IMR-90 (cell line): ENCODE measurements around the gene HDGFL3. TPM values are rescaled to one million over a fixed set of nuclear protein-coding genes. Genes with fewer than 3 reads are reported as not detected.

Source experiments
- ATAC-seq: fragments of 200-7000 bp; cut with Tn5 transposase; 2 replicates; pipeline ENCODE4 v1.9.1; 2020; ENCODE audit warnings: low read depth, mild to moderate bottlenecking, moderate library complexity
- BruUV-seq: library from RNA; stranded (reverse); fragments of 400-500 nt; replicated peaks from 2 replicates; lab custom pipeline; 2021; lab: Mats Ljungman, UMichigan
- CTCF ChIA-PET: fragments of 300-600 bp; formaldehyde crosslinking; extraction: SDS; loops from one replicate; lab custom pipeline; 2021; ENCODE audit warnings: antibody characterized with exemption; lab: Yijun Ruan, JAX
- POLR2A ChIA-PET: fragments of 300-600 bp; sonication (Branson Sonifier 250); formaldehyde crosslinking; loops from one replicate; lab custom pipeline; 2022; ENCODE audit warnings: antibody characterized with exemption; ENCODE audit not compliant: unreplicated experiment; lab: Charles Lee
- DNase-seq: peaks from one replicate; pipeline ENCODE4 v3.0.0; 2013
- H2AFZ ChIP-seq: replicated peaks from 2 replicates; pipeline ENCODE3; 2013; ENCODE audit warnings: low read length, mild to moderate bottlenecking; ENCODE audit not compliant: poor library complexity
- H2AK5ac ChIP-seq: 2 replicates; pipeline ENCODE4 v1.6.1; 2013; ENCODE audit warnings: low read depth, low read length, inconsistent platforms
- H2AK9ac ChIP-seq: replicated peaks from 2 replicates; pipeline ENCODE3; 2013; ENCODE audit warnings: mild to moderate bottlenecking, low read depth, low read length, moderate library complexity; ENCODE audit not compliant: poor library complexity
- H2BK120ac ChIP-seq: 2 replicates; pipeline ENCODE4 v1.6.1; 2013; ENCODE audit warnings: low read depth, low read length, inconsistent platforms
- H2BK15ac ChIP-seq: 3 replicates; pipeline ENCODE4 v1.6.1; 2013; ENCODE audit warnings: low read depth, low read length, inconsistent platforms
- H2BK20ac ChIP-seq: 2 replicates; pipeline ENCODE4 v1.6.1; 2013; ENCODE audit warnings: low read depth, mild to moderate bottlenecking, inconsistent platforms, low read length, moderate library complexity
- H2BK5ac ChIP-seq: 2 replicates; pipeline ENCODE4 v1.6.1; 2013; ENCODE audit warnings: mild to moderate bottlenecking, low read depth, low read length, inconsistent platforms; ENCODE audit not compliant: poor library complexity, severe bottlenecking
- H3K14ac ChIP-seq: replicated peaks from 2 replicates; pipeline ENCODE4 v1.6.1; 2013; ENCODE audit warnings: low read depth, low read length, inconsistent platforms
- H3K18ac ChIP-seq: 2 replicates; pipeline ENCODE4 v1.6.1; 2013; ENCODE audit warnings: low read depth, low read length, control low read depth
- H3K23ac ChIP-seq: 2 replicates; pipeline ENCODE4 v1.6.1; 2013; ENCODE audit warnings: low read depth, low read length, inconsistent platforms
- H3K27ac ChIP-seq: 2 replicates; pipeline ENCODE4 v1.5.1; 2013; ENCODE audit warnings: mild to moderate bottlenecking, control low read depth, low read length; ENCODE audit not compliant: insufficient read depth
- H3K27me3 ChIP-seq: 2 replicates; pipeline ENCODE4 v1.6.1; 2013; ENCODE audit warnings: low read length; ENCODE audit not compliant: control insufficient read depth, insufficient read depth
- H3K36me3 ChIP-seq: 2 replicates; pipeline ENCODE4 v1.6.1; 2013; ENCODE audit warnings: low read length, mixed read lengths; ENCODE audit not compliant: control insufficient read depth, insufficient read depth
- H3K4ac ChIP-seq: 2 replicates; pipeline ENCODE4 v1.6.1; 2013; ENCODE audit warnings: low read depth, low read length, inconsistent platforms
- H3K4me1 ChIP-seq: 2 replicates; pipeline ENCODE4 v1.6.1; 2013; ENCODE audit warnings: low read length, mixed read lengths; ENCODE audit not compliant: control insufficient read depth, insufficient read depth
- H3K4me2 ChIP-seq: 2 replicates; pipeline ENCODE4 v1.6.1; 2013; ENCODE audit warnings: low read depth, mild to moderate bottlenecking, control low read depth, low read length, moderate library complexity
- H3K4me3 ChIP-seq: 2 replicates; pipeline ENCODE4 v1.5.1; 2013; ENCODE audit warnings: low read depth, mild to moderate bottlenecking, control low read depth, low read length, moderate library complexity; ENCODE audit not compliant: insufficient read depth
- H3K56ac ChIP-seq: 2 replicates; pipeline ENCODE4 v1.6.1; 2013; ENCODE audit warnings: low read length, inconsistent platforms; ENCODE audit not compliant: insufficient read depth; ENCODE audit errors: extremely low read depth
- H3K79me1 ChIP-seq, 2 experiments: 2 replicates each; pipeline ENCODE4 v1.6.1; 2013; ENCODE audit warnings: low read length in 2 of 2, inconsistent platforms in 1 of 2, low read depth in 1 of 2
- H3K9ac ChIP-seq: 2 replicates; pipeline ENCODE4 v1.6.1; 2013; ENCODE audit warnings: low read depth, low read length, control low read depth
- H3K9me1 ChIP-seq: 2 replicates; pipeline ENCODE4 v1.6.1; 2013; ENCODE audit warnings: low read length, inconsistent platforms; ENCODE audit not compliant: insufficient read depth
- H3K9me3 ChIP-seq: 2 replicates; pipeline ENCODE4 v1.6.1; 2013; ENCODE audit warnings: low read length; ENCODE audit not compliant: control insufficient read depth, insufficient read depth
- H4K20me1 ChIP-seq: 2 replicates; pipeline ENCODE4 v1.6.1; 2013; ENCODE audit warnings: low read length, inconsistent platforms; ENCODE audit not compliant: insufficient read depth
- H4K5ac ChIP-seq: 2 replicates; pipeline ENCODE4 v1.6.1; 2013; ENCODE audit warnings: mild to moderate bottlenecking, low read depth, low read length, control low read depth
- H4K8ac ChIP-seq, 2 experiments: 2 replicates each; pipeline ENCODE4 v1.6.1; 2013; ENCODE audit warnings: low read depth in 2 of 2, low read length in 2 of 2, control low read depth in 1 of 2, inconsistent platforms in 1 of 2
- H4K91ac ChIP-seq: 2 replicates; pipeline ENCODE4 v1.6.1; 2013; ENCODE audit warnings: low read depth, low read length, inconsistent platforms; ENCODE audit not compliant: insufficient read depth
- BHLHE40 ChIP-seq: fragments of 150-350 bp; IDR thresholded peaks from 2 replicates; pipeline ENCODE4 v1.6.1; 2016; ENCODE audit warnings: mild to moderate bottlenecking, low read depth, low read length
- CEBPB ChIP-seq: IDR thresholded peaks from 2 replicates; pipeline ENCODE4 v1.6.1; 2012; ENCODE audit warnings: low read depth, low read length, improper control_type of control experiment
- CHD1 ChIP-seq: IDR thresholded peaks from 2 replicates; pipeline ENCODE4 v1.6.1; 2012; ENCODE audit warnings: low read depth, low read length, improper control_type of control experiment
- FOS ChIP-seq: fragments of 150-350 bp; IDR thresholded peaks from 2 replicates; pipeline ENCODE4 v1.6.1; 2016; ENCODE audit warnings: low read depth, low read length
- MAFK ChIP-seq: IDR thresholded peaks from 2 replicates; pipeline ENCODE4 v1.6.1; 2012; ENCODE audit warnings: low read depth, low read length, improper control_type of control experiment
- MAZ ChIP-seq: IDR thresholded peaks from 2 replicates; pipeline ENCODE4 v1.6.1; 2012; ENCODE audit warnings: low read depth, mild to moderate bottlenecking, low read length, improper control_type of control experiment, moderate library complexity, borderline replicate concordance
- MXI1 ChIP-seq: IDR thresholded peaks from 2 replicates; pipeline ENCODE4 v1.6.1; 2012; ENCODE audit warnings: low read depth, mild to moderate bottlenecking, low read length, moderate library complexity, borderline replicate concordance
- NFE2L2 ChIP-seq: fragments of 150-350 bp; IDR thresholded peaks from 2 replicates; pipeline ENCODE4 v1.6.1; 2016; ENCODE audit warnings: low read depth, mild to moderate bottlenecking, low read length
- POLR2A ChIP-seq: IDR thresholded peaks from 2 replicates; pipeline ENCODE4 v1.6.1; 2012; ENCODE audit warnings: mild to moderate bottlenecking, low read depth, low read length
- RAD21 ChIP-seq: IDR thresholded peaks from 2 replicates; pipeline ENCODE4 v1.6.1; 2012; ENCODE audit warnings: low read length, improper control_type of control experiment
- RCOR1 ChIP-seq: IDR thresholded peaks from 2 replicates; pipeline ENCODE4 v1.6.1; 2012; ENCODE audit warnings: mild to moderate bottlenecking, low read length, improper control_type of control experiment; ENCODE audit not compliant: insufficient replicate concordance
- RFX5 ChIP-seq: IDR thresholded peaks from 2 replicates; pipeline ENCODE4 v1.8.0; 2012; ENCODE audit warnings: low read depth, mild to moderate bottlenecking, low read length, moderate library complexity
- SMC3 ChIP-seq: fragments of 150-350 bp; IDR thresholded peaks from 2 replicates; pipeline ENCODE4 v1.6.1; 2016; ENCODE audit warnings: low read depth, mild to moderate bottlenecking, antibody characterized with exemption, low read length, moderate library complexity
- WGBS, 2 experiments: methylation state at CpG; one replicate each; pipeline versions ENCODE4 v1.1.5 to v1.1.7; 2013; ENCODE audit warnings: missing lambda C conversion rate in 2 of 2; ENCODE audit not compliant: insufficient read length in 1 of 2; ENCODE audit errors: extremely low coverage in 2 of 2; 5-methylcytosine and 5-hydroxymethylcytosine counted together
- dilution Hi-C: fragments of 300-500 bp; cut with HindIII; formaldehyde crosslinking; loops from one replicate; pipeline ENCODE4 v1.14.3; 2018; ENCODE audit warnings: low sequenced_read_pairs; ENCODE audit not compliant: unreplicated experiment
- in situ Hi-C: fragments of 300-500 bp; cut with MboI; formaldehyde crosslinking; loops from 3 replicates; pipeline ENCODE4 v1.14.3; 2019; ENCODE audit warnings: low sequenced_read_pairs, inconsistent platforms, mixed read lengths
- intact Hi-C: fragments of 100-400 bp; cut with micrococcal nuclease; formaldehyde crosslinking; loops from 2 replicates; pipeline ENCODE4 v1.10.0; 2022
- polyA plus RNA-seq, 3 experiments: library from polyadenylated mRNA; depleted of rRNA; stranded (reverse); fragments of >200 nt; gene quantifications; 2 replicates each; pipeline ENCODE4 v1.2.3, GENCODE V29; 2012; ENCODE audit warnings: low replicate concordance in 1 of 3
- total RNA-seq: library from RNA; depleted of rRNA; stranded (reverse); fragments of >200 nt; gene quantifications from 2 replicates; pipeline ENCODE4 v1.2.3, GENCODE V29; 2012
- TF ChIP-seq, protein P1 (sequence below): conservative IDR thresholded peaks from 2 replicates; pipeline ENCODE4 v1.5.1; 2012; ENCODE audit warnings: mild to moderate bottlenecking, low read depth, low read length, improper control_type of control experiment
- TF ChIP-seq, protein P2 (sequence below): fragments of 150-350 bp; IDR thresholded peaks from 2 replicates; pipeline ENCODE4 v1.6.1; 2016; ENCODE audit warnings: low read depth, mild to moderate bottlenecking, low read length, moderate library complexity, borderline replicate concordance

The HDGFL3 gene
- total and polyA plus RNA-seq, 2 of the 4 experiments (the other 2 are of a cell fraction): 9.5 to 18.1 TPM

DNA sequence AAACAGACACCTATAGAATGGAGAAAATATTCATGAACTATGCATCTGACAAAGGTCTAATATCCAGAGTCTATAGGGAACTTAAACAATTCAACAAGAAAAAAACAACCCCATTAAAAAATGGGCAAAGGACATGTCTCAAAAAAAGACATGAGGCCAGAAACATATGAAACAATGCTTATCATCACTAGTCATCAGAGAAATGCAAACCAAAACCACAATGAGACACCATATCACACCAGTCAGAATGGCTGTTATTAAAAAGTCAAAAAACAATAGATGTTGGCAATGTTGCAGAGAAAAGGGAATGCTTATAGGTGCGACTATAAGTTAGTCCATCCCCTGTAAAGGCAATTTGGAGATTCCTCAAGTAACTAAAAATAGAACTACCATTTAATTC, 11.4 kb upstream of the HDGFL3 start:
- no TSS peak for BruUV-seq
- Histone ChIP-seq H2BK120ac (no peak overlapping the region), H3K4me2 (no peak overlapping the region), H2AK9ac (no peak overlapping the region), H3K4ac (no peak overlapping the region), H3K14ac (no peak overlapping the region), H3K36me3 (no peaks in the 10 kb centered on the region), H2BK5ac (no peak overlapping the region), H2BK15ac (no peak overlapping the region), H3K18ac (no peak overlapping the region), H2AFZ (no peak overlapping the region), H3K9ac (no peak overlapping the region), H3K23ac (no peak overlapping the region), H3K27me3 (no peaks in the 10 kb centered on the region), H3K79me1 (no peaks in the 10 kb centered on the region), H2AK5ac (no peak overlapping the region), H4K5ac (no peak overlapping the region), H4K8ac (no peak overlapping the region), H3K56ac (no peak overlapping the region), H4K91ac (no peak overlapping the region), H4K20me1 (no peaks in the 10 kb centered on the region), H3K4me3 (no peak overlapping the region), H3K4me1 (no peaks in the 10 kb centered on the region), H3K9me1 (no peaks in the 10 kb centered on the region), H2BK20ac (no peak overlapping the region), H3K27ac (no peak overlapping the region), H3K9me3 (no peaks in the 10 kb centered on the region)
- TF ChIP-seq POLR2A (no peak), NFE2L2 (no peak), SMC3 (no peak), MXI1 (no peak), MAFK (no peak), RCOR1 (no peak), FOS (no peak), RFX5 (no peak), BHLHE40 (no peak), RAD21 (no peak), CHD1 (no peak), MAZ (no peak), CEBPB (no peak)
- TF ChIP-seq, protein P1, sequence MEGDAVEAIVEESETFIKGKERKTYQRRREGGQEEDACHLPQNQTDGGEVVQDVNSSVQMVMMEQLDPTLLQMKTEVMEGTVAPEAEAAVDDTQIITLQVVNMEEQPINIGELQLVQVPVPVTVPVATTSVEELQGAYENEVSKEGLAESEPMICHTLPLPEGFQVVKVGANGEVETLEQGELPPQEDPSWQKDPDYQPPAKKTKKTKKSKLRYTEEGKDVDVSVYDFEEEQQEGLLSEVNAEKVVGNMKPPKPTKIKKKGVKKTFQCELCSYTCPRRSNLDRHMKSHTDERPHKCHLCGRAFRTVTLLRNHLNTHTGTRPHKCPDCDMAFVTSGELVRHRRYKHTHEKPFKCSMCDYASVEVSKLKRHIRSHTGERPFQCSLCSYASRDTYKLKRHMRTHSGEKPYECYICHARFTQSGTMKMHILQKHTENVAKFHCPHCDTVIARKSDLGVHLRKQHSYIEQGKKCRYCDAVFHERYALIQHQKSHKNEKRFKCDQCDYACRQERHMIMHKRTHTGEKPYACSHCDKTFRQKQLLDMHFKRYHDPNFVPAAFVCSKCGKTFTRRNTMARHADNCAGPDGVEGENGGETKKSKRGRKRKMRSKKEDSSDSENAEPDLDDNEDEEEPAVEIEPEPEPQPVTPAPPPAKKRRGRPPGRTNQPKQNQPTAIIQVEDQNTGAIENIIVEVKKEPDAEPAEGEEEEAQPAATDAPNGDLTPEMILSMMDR: no peak
- TF ChIP-seq, protein P2, sequence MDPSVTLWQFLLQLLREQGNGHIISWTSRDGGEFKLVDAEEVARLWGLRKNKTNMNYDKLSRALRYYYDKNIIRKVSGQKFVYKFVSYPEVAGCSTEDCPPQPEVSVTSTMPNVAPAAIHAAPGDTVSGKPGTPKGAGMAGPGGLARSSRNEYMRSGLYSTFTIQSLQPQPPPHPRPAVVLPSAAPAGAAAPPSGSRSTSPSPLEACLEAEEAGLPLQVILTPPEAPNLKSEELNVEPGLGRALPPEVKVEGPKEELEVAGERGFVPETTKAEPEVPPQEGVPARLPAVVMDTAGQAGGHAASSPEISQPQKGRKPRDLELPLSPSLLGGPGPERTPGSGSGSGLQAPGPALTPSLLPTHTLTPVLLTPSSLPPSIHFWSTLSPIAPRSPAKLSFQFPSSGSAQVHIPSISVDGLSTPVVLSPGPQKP: no peak
- ATAC-seq (no peak), DNase-seq (no peak)
- CTCF ChIA-PET: no interaction called here
- no CpG with 5 or more reads among the region's 1 CpG for WGBS, 2 experiments
- POLR2A ChIA-PET: interaction anchor here (0.6 kb wide), 1 partner anchor 11 kb away, joined by 3 read pairs; no protein-coding TSS in a partner anchor
- intact Hi-C loops (no loop called here), in situ Hi-C loops (no loop called here), dilution Hi-C loops (no loop called here)
